SH-SY5Y (cell line): ENCODE data around the gene PATL2.

Experiments used
- GATA2 ChIP-seq: IDR thresholded peaks from 2 replicates; pipeline ENCODE4 v1.6.1; 2011; ENCODE audit warnings: mild to moderate bottlenecking, low read depth, low read length
- GATA3 ChIP-seq: IDR thresholded peaks from 2 replicates; pipeline ENCODE4 v1.6.1; 2011; ENCODE audit warnings: low read depth, mild to moderate bottlenecking, low read length, moderate library complexity

- TF ChIP-seq GATA2 (no peak), GATA3 (no peak)
These were observed 49.5 kb downstream of the PATL2 start for GRCh38 chr15:44661576-44661975.
